GM19452 (cell line): ENCODE data around the gene RXFP4.

ENCODE experiments used
- ATAC-seq: cut with Tn5 transposase; IDR thresholded peaks from one replicate; pipeline ENCODE4 v1.9.1; 2021; ENCODE audit not compliant: unreplicated experiment

RXFP4 gene

GRCh38 chr1:155957411-155957915 is 16.0 kb downstream of the RXFP4 start:
- no peak for ATAC-seq

GRCh38 chr1:155960081-155960745 is 18.8 kb downstream of the RXFP4 start:
- no peak for ATAC-seq

GRCh38 chr1:155961937-155962336 is 20.5 kb downstream of the RXFP4 start:
- ATAC-seq = no peak

GRCh38 chr1:155962599-155963211 is 21.3 kb downstream of the RXFP4 start:
- no peak for ATAC-seq

- ATAC-seq = no peak
Observed at GRCh38 chr1:155964193-155964592, 22.8 kb downstream of the RXFP4 start.

GRCh38 chr1:155966135-155966534 is 24.7 kb downstream of the RXFP4 start:
- no peak for ATAC-seq

GRCh38 chr1:155966750-155967149 is 25.3 kb downstream of the RXFP4 start:
- no peak for ATAC-seq

- no peak for ATAC-seq
Observed at GRCh38 chr1:155967341-155968050, 26.1 kb downstream of the RXFP4 start.

GRCh38 chr1:155968051-155968400 is 26.6 kb downstream of the RXFP4 start:
- ATAC-seq = no peak

- ATAC-seq = no peak
Observed at GRCh38 chr1:155968670-155969069, 27.2 kb downstream of the RXFP4 start.

- ATAC-seq = no peak
Observed at GRCh38 chr1:155969377-155969791, 27.9 kb downstream of the RXFP4 start.

GRCh38 chr1:155970531-155971167 is 29.2 kb downstream of the RXFP4 start:
- ATAC-seq = no peak

- ATAC-seq = no peak
Observed at GRCh38 chr1:155971910-155972809, 30.7 kb downstream of the RXFP4 start.

GRCh38 chr1:155973723-155974122 is 32.3 kb downstream of the RXFP4 start:
- no peak for ATAC-seq

GRCh38 chr1:155974208-155975115 is 33.0 kb downstream of the RXFP4 start:
- ATAC-seq = no peak

GRCh38 chr1:155975375-155976061 is 34.1 kb downstream of the RXFP4 start:
- no peak for ATAC-seq

- no peak for ATAC-seq
Observed at GRCh38 chr1:155976062-155976912, 34.8 kb downstream of the RXFP4 start.
